ENCODE data around the gene MYOCD. TPM values are rescaled to one million over a fixed set of nuclear protein-coding genes. Genes with fewer than 3 reads are reported as not detected.

The MYOCD gene
- total and polyA plus RNA-seq, 2 of the 13 experiments (the other 11 are each of a cell fraction or from before 2014, with no cell fraction given) = not detected

GRCh38 chr17:12709063-12709462, 43.4 kb downstream of the MYOCD start:
- Histone ChIP-seq H3K4me3 (replicated peaks in 1 of 3; ENCODE audit: insufficient read depth in 1 of 3, low read depth in 2 of 3, low read length in 3 of 3) (no peak overlapping the region), H3K9me3 (ENCODE audit: low read length) (no peaks in the 10 kb centered on the region; the same call in 1 of the 2 replicates), H3K27ac (ENCODE audit: extremely low read length, insufficient read depth, low read length) (no peak overlapping the region), H3K36me3 (replicated peaks in 1 of 2; ENCODE audit: control insufficient read depth in 1 of 2, insufficient read depth in 2 of 2, low read length in 2 of 2) (no peaks in the 10 kb centered on the region), H3K4me1 (ENCODE audit: insufficient read depth, low read length) (no peaks in the 10 kb centered on the region), H3K4me2 (ENCODE audit: low read depth, low read length) (no peak overlapping the region), H4K20me1 (ENCODE audit: insufficient read depth, low read length) (no peaks in the 10 kb centered on the region), H3K79me2 (ENCODE audit: insufficient read depth, low read length) (no peaks in the 10 kb centered on the region), H2AFZ (ENCODE audit: low read length) (no peak overlapping the region), H3K9ac (ENCODE audit: insufficient read depth, low read depth, low read length) (no peak overlapping the region), H3K27me3 (ENCODE audit: control insufficient read depth in 1 of 2, insufficient read depth in 2 of 2, low read length in 2 of 2) (no peaks in the 10 kb centered on the region)
- POLR2A ChIA-PET = no interaction called here
- intact Hi-C loops (cut with micrococcal nuclease; ENCODE audit: unreplicated experiment) (no loop called here), in situ Hi-C loops (cut with HindIII; ENCODE audit: extremely low pct_ligation_motif_present, low pct_unique_long_range_greater_than_20kb) (no loop called here)
- CTCF ChIA-PET (ENCODE audit: low intra/inter-chr PET ratio, low total read pairs) = no interaction called here
- no TSS peak for BruUV-seq (replicated peaks)
- FAIRE-seq = no peak
- DNase-seq (ENCODE audit: low spot score) = no peak
- ATAC-seq = no peak
- TF ChIP-seq ZBTB10 (CRISPR knock-in tag; IDR thresholded peaks at IDR 0.05; ENCODE audit: borderline replicate concordance) (no peak), ZXDC (CRISPR knock-in tag; IDR thresholded peaks at IDR 0.05) (no peak), PRDM4 (CRISPR knock-in tag; IDR thresholded peaks at IDR 0.05; ENCODE audit: borderline replicate concordance) (no peak), ZMYM3 (CRISPR knock-in tag; IDR thresholded peaks at IDR 0.05) (no peak), TRIM24 (CRISPR knock-in tag; IDR thresholded peaks at IDR 0.05) (no peak), ZBTB25 (CRISPR knock-in tag; IDR thresholded peaks at IDR 0.05) (no peak), ZNF776 (CRISPR knock-in tag; IDR thresholded peaks at IDR 0.05) (no peak), ZBTB1 (CRISPR knock-in tag; IDR thresholded peaks at IDR 0.05; ENCODE audit: borderline replicate concordance) (no peak), ESRRA (CRISPR knock-in tag; IDR thresholded peaks at IDR 0.05; ENCODE audit: low read depth) (no peak), SPEN (CRISPR knock-in tag; IDR thresholded peaks at IDR 0.05; ENCODE audit: low read depth) (no peak), CEBPZ (IDR thresholded peaks at IDR 0.05; ENCODE audit: low read length) (no peak)

Data from HepG2 (cell line).